SIG-M5 treated with dmso at 0.1 percent for 504 hours (cell line): ENCODE data around the gene RHOA.
"Not testable (repeated sequence)": the region's sequence is repeated elsewhere in the genome, so short reads cannot be mapped to it uniquely, and the experiment has no call there.

Source experiments
- DNase-seq: peaks from one replicate; lab custom pipeline; 2025; ENCODE audit not compliant: unreplicated experiment; lab: John Stamatoyannopoulos, UW

RHOA gene

DNA sequence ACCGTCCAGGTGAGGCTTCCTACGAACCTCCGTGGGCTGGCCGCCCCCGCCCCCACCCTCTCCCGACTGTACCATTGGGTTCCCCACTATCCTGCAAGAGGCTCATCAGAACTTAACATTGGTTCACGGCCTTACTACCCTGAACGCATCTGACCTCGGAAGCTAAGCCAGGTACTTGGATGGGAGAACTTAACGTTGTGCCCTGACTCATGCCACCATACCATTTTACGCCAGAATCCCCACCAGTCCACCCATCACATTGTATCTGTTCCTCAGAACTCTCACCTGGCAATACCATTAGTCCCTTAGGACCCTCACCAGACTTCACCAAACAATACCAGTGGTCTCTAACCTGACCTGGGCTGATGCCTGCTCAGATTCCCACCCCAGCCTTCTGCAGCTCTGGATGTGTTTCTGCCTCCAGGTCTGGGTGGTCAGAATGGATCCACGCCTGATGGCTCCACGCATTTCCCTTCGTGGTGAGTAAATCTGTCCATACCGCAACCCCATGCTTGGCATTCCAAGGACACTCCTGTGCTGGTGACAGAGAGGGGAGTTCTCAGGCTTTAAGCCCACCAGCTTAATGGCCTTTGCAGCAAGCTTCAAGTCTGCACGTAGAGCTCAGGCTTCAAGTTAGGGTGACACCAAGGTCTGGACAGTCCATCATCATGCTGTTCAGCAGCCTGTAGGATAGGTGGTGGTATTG, 1.0 kb upstream of the RHOA start:
- no peak for DNase-seq

DNA sequence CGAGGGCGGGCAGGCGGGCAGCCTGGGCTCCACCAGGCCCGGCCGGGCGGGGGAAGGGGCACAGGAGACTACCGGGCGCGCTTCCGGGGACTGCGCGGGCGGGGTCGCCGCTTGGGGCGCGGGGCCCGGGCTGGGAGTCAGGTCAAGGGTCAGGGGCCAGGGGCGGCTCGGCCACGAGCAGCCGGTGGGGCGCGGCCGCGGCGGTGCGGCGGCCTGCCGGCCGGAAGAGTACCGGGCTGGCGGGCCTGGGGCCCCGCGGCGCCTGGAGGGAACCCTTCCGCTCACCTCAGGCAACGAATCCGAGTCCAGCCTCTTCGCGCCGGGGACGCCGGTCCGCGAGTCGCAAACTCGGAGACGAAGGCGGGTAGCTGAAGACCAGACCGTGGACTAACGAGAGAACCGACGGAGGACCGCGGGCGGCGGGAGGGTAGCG, 225 bp downstream of the RHOA start:
- DNase-seq = no peak

DNA sequence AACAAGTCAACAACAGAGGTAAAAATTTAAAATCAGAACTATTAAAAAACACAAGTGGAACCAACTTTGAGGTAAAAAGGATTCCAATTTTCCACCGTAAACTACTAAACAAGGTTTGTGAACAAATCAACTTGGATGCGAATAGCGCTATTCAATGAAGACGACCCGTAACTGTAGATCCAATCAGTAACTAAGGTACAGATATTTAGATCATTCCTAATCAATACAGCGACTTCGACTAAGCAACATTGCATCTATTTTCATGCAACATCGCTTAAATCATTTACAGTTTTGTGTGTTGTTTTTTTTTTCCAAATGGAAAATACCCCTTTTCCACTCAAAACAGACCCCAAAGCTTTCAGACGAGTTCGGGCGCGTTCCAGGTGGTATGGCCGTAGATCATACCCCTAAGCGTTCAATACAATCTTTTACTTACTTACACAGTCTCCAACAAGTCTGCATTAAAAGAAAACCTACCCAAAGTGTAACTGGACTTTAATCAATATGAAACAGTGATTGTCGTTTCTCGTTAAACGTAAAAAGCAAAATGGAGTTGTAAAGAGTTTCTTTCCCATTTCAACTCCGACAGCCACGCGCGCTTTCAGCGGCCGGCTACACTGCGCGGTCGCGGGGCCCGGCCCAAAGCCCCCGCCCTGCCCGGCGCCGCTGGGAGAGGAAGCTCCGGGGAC, 786 bp downstream of the RHOA start:
- DNase-seq = no peak

DNA sequence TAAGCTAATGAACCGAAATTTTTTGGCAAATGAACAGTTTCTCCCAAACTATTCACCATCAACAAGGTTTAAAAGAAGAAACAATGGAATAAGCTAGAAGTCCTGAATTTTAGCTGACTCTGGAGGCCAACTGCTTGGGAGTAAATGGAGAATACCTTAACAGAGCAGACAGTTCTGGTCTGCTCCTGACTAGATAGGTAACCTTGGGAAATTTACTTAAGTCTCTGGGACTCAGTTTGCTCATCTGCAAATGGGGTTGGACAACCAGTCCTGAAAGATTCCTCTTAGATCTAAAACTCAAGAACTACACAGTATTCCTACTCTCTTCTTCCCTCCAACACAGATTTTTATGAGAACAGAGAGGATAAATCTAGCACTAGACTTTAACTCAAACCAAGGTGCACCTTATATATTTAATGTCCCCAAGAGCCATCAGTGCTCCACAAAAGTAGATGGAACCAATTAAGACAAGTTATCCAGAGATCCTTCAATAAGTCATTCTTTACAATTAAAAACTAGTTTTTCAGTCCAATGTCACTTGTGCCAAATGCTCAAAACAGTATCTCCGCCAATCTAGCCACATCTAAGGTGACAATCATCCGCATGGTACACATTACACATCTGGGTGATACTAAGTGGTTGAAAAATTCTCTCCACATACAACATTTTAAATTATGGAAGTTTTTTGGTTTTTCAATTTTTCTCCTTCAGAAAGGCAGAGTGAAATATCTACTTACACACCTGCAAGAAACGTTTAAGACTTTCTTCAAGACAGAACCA, 1.5 kb downstream of the RHOA start:
- DNase-seq = no peak

DNA sequence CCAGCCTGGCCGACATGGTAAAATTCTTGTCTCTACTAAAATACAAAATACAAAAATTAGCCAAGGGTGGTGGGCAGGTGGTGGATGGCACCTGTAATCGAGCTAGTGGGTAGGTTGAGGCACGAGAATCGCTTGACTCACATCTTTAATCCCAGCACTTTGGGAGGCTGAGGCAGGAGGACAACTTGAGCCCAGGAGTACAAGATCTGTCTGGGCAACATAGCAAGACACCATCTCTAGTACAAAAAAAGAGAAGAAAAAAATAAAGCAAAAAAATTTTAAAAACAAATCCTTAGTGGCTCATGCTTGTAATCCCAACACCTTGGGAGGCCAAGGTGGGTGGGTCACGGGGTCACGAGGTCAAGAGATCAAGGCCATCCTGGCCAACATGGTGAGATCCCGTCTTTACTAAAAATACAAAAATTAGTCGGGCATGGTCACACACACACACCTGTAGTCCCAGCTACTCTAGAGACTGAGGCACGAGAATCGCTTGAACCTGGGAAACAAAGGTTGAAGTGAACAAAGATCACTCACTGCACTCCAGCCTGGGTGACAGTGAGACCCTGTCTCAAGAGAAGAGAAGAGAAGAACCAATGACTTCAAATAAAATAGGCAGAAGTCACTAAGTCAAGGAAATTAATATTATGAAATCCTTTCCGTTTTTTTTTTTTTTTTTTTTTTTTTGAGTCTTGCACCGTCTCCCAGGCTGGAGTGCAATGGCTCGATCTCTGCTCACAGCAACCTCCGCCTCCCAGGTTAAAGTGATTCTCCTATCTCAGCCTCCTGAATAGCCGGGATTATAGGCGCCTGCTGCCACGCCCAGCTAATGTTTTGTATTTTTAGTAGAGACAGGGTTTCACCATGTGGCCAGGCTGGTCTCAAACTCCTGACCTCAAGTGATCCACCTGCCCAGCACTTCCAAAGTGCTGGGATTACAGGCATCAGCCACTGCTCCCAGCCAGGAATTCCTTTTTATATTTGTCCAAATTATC, 4.9 kb downstream of the RHOA start:
- no peak for DNase-seq

DNA sequence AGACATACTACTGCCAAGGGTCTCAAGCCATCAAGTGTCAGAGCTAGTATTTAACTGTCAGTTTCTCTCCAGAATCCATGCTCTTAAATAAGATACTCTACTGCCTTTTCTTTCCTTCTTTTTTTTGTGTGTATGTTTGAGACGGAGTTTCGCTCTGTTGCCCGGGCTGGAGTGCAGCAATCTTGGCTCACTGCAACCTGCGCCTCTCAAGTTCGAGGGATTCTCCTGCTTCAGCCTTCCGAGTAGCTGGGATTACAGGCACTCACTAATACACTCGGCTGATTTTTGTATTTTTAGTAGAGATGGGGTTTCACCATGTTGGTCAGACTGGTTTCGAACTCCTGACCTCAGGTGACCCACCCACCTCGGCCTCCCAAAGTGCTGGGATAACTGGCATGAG, 6.2 kb downstream of the RHOA start:
- DNase-seq = not testable (repeated sequence)

DNA sequence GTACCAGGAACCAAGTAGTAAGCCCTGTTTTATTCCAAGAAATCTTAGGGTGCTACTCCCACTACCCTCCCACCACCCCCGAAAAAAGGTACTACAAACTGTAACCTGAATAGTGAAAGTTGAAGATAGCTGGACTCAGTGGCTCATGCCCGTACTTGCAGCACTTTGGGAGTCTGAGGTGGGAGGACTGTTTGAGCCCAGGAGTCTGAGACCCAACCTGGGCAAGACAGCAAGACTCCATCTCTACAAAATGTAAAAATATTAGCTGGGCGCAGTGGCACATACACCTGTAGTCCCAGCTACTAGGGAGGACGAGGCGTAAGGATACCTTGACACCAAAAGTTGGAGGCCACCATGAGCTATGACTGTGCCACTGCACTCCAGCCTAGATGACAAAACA, 7.9 kb downstream of the RHOA start:
- no peak for DNase-seq

DNA sequence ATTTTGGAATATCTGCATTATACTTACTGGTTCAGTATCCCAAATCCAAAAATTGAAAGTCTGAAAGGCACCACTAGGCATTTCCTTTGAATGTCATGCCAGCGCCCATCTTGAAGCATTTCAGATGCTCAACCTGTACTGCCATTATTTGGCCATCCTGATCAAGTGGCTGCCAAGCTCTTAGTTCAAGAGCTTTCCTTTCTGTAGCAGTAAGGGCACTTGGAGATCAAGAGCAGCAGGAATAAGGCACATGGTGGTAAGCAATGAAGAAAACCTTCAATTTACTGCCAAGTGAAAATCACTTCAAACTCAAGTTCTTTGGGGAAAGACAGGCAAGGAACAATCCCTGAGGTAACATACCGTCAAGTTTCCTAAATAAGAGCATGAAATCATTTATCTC, 10.0 kb downstream of the RHOA start:
- no peak for DNase-seq

DNA sequence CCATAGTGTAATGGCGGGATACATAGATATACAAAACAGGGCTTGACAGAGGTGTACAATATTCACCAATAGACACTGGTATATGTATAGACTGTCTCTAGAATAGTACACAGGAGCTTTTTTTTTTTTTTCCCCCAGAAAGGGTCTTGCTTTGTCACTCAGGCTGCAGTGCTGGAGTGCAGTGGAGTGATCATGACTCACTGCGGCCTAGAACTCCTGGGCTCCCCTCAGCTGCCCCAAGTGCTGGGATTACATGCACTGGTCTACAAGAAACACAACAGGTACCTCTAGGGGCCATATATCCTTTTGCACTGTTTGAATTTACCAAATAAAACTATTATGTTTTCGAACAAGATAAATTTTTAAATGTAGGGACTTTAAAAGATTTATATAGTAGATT, 12.3 kb downstream of the RHOA start:
- DNase-seq = no peak

DNA sequence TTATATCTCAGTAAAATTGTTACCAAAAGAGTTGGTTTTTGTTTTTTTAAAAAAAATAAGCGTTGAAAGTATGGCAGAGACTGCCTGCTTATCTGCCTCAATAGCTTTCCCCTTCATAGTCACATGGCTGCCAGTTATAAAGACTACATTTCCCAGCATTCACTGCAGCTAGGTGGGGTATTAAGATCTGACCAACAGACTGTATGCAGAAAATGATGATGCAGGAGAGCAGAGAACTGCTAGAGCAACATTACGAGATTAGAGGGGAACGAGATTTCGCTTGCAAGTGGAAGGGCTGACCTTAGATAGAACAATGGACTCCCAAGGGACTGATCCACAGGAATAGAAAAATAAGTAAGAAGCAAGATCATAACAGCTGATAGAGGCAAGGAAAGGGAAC, 14.3 kb downstream of the RHOA start:
- DNase-seq = peak; percentile 45

DNA sequence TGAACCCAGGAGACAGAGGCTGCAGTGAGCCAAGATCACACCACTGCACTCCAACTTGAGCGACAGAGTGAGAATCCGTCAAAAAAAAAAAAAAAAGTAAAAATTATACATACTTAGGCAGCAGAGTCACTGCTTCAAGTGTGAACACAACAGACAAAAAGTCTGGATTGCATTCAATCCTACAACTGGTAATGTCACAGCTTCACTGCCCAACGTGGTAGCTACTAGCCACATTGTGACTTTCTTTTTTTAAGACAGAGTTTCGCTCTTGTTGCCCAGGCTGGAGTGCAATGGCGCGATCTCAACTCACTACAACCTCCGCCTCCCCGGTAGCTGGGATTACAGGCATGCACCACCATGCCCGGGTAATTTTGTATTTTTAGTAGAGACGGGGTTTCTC, 20.5 kb downstream of the RHOA start:
- not testable (repeated sequence) for DNase-seq

DNA sequence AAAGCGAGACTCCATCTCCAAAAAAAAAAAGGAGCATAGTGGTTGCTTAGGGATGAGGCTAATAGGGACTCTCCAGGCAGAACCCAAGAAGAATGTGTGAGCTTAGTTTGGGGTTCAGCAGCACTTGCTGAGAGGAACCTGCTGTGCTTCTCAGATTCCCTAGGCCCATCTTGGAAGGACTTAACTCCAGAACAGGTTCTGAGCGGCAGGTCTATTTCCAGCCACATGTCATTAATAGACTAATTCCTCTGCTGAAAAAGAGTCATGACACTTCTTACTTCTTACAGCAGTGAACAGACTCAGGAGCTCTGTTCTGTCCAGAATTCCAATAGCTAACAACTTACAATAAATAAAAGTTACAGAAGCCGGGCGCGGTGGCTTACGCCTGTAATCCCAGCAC, 22.5 kb downstream of the RHOA start:
- no peak for DNase-seq

DNA sequence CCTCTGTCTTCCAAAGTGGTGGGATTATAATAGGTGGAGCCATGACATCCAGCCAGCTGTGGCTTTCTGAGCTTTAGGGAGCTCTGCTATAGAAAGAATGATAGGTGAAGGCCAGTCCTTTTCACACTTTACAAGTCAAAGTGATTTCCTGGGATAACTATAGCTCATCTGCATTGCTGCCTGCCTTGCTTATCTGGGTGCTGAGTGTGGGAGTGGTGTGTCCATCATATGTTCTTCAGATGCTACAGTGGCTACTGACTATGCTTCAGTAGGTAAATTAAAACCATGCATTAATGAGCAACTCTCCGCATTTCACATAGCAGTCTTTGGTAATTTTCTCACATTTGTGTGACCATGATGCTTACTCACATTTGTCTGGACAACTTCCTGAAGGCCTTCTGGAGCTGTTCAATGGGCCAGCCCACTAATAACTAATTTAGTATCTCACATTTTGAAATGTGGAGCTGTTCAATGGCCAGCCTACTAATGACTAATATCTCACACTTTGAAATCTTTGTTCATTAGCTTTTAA, 23.4 kb downstream of the RHOA start:
- no peak for DNase-seq

DNA sequence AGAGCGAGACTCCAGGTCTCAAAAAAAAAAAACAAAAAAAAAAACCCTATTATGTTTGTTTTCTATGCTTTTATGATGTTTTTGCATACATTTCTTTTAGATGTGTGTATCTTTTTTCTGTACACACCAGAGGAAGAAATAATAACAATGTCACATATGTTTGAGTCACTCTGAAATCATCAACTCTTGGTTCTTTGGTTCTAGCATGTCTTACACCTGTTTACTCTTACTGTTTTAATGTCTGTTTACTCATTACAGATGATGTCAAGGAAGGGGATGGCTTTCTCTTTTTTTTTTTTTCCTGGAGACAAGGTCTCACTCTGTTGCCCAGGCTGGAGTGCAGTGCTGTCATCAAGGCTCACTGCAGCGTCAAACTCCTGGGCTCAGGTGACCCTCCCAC, 24.1 kb downstream of the RHOA start:
- no peak for DNase-seq

DNA sequence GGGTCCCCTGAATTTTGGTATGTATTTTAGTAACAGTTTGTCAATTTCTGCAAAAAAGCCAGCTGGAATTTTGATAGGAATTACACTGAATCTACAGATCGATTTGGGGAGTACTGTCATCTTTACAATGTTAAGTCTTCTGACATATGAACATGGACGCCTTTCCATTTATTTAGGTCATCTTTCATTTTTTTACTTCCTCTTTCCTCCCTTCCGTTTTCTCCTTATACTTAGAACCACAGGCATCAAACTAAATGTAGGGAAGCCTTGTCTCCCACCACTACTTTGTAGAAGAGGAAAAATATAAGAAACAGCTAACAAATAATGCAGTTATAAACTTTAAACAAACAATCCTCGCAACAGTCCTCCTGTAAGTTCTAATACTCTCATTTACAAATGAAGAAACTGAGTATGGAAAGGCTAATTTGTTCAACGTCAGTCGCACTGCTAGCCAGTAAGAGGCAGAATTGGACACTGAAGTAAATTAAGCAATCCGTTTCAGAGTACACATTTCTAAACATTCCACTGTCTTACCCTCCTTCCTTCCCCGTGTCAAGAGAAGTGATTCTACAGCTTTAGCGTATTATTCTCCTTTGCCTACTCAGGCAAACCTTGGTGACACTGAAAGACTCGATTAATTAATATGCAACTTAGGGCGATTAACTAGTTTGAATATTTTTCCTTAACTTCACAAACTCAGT, 25.6 kb downstream of the RHOA start:
- DNase-seq = peak; percentile 87

DNA sequence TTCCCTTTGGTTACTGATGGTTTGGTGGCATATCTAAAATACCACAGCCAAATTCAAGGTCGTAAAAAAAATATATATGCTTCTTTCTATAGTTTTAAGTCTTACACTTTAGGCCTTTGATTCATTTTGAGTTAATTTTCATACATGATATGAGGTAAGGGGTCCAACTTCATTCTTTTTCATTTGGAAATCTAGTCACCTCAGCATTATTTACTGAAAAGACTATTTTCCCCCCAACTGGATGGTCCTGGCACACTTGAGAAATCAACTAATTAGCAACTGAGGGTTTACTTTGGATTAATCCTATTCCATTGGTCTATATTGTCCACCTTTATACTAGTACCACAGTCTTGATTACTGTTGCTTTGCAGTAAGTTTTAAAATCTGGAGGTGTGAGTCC, 26.2 kb downstream of the RHOA start:
- no peak for DNase-seq

DNA sequence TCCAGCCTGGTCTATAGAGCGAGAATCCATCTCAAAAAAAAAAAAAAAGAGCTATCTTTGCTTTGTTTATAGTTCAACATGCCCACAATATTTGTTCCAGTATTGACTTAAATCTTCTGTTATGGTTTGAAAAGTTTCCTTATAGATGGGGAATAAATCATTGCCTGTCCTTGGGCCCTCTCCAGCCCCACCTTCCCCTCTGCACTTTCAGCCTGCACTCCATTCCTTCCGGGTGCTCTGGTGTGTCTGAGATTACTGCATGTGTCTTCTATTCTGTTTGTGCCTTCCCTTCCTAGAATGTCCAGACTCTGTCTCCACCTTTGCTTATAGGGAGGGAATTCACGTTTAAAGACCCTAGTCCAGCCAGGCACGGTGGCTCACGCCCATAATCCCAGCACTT, 28.4 kb downstream of the RHOA start:
- DNase-seq = no peak

DNA sequence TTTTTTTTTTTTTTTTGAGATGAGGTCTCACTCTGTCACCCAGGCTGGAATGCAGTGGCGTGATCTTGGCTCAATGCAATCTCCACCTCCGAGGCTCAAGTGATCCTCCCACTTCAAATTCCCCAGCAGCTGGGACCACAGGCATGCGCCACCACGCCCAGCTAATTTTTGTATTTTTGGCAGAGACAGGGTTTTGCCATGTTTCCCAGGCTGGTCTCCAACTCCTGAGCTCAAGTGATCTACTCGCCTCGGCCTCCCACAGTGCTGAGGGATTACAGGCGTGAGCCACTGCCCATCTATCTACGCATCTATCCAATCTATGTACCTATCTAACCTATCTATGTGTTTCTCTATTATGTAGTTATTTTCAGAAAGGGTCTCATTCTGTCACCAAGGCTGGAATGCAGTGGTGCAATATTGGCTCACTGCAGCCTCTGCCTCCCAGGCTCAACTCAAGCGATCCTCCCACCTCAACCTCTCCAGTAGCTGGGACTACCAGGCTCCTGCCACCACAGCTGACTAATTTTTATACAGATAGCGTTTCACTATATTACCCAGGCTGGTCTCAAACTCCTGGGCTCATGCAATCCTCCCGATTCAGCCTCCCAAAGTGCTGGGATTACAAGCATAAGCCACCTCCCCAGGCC, 33.4 kb downstream of the RHOA start:
- no peak for DNase-seq

DNA sequence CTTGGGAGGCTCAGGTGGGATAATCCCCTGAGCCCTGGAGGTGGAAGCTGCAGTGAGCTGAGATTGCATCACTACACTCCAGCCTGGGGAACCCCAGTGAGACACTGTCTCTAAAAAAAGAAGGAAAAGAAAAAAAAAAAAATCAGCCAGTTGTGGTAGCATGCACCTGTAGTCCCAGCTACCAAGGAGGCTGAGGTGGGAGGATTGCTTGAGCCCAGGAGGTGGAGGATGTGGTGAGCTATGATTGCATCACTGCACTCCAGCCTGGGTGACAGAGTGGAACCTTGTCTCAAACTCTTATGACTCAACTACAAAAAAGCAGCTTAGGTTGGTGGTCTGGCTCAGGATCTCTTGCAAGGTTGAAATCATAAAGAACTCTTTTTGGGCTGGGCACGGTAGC, 34.3 kb downstream of the RHOA start:
- peak; percentile 75 for DNase-seq

DNA sequence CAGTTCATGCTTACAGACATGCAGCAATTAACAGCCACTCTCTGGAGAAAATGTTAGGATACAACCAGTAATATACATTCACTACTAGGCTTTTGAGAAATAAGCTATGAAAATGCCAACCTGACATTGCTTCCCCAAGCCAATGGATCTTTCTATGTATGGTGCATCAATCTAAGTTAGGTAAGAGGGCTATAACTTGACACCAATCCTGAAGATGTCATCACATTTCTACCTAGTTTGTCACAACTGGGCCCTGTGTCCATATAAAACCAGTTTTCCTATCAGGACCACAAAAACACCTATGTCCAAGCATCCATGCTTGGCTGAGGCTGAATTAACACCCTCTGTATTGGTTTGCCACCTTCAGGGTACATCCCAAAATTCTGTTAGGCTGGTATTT, 39.8 kb downstream of the RHOA start:
- no peak for DNase-seq
